ENCODE data around the gene POLR2E.

Gene POLR2E

DNA sequence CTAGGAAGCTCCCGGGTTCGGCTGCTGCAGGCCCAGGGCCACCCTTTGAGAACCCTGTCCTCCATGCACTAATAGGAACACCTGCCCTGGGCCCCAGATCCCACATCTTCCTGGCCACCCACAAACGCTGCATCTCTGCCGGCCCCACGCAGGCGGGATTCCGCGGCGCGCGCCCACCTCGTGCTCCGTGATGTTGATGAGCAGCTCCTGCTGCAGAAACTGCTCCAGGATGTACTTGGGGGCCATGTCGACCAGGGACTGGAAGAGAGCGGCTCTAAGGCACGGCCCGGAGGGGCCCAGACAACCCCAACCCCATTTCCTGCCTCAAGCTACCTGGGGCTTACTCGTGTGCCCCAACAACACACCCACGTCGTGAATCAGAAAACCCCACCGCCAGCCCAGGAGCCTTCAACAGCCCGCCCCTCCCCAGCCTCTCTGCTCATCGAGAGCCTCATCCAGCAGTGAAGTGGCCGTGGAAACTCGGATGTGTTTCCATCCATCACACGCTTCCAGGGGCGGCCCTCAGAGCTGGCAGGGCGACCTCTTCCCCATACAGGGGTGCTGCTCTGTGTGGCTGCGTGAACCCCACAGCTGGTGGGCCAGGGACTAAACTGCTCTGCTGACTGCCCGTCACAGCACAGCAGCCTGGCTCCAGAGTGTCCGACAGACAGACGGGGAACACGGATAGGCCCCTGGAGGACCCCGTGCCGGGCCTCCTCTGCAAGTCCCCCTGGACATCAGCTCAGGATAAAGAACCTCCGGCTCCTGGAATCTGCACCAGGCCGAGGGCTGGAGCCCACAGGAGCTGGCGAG is 4.2 kb downstream of the POLR2E start:
- Histone ChIP-seq H3K4me3 (ENCODE audit: low read depth, low read length) (no peak overlapping the region), H3K27me3 (replicated peaks) (no peaks in the 10 kb centered on the region), H3K27ac (no peak overlapping the region), H3K36me3 (replicated peaks) (peaks cover 42% of the 10 kb centered on the region)
- DNase-seq, result no peak
- in situ Hi-C loops (cut with HindIII; ENCODE audit: low pct_ligation_motif_present, low sequenced_read_pairs), result no loop called here
- TF ChIP-seq, protein P1, sequence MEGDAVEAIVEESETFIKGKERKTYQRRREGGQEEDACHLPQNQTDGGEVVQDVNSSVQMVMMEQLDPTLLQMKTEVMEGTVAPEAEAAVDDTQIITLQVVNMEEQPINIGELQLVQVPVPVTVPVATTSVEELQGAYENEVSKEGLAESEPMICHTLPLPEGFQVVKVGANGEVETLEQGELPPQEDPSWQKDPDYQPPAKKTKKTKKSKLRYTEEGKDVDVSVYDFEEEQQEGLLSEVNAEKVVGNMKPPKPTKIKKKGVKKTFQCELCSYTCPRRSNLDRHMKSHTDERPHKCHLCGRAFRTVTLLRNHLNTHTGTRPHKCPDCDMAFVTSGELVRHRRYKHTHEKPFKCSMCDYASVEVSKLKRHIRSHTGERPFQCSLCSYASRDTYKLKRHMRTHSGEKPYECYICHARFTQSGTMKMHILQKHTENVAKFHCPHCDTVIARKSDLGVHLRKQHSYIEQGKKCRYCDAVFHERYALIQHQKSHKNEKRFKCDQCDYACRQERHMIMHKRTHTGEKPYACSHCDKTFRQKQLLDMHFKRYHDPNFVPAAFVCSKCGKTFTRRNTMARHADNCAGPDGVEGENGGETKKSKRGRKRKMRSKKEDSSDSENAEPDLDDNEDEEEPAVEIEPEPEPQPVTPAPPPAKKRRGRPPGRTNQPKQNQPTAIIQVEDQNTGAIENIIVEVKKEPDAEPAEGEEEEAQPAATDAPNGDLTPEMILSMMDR (IDR thresholded peaks at IDR 0.05; ENCODE audit: low read depth, low read length, missing control alignments), result no peak

DNA sequence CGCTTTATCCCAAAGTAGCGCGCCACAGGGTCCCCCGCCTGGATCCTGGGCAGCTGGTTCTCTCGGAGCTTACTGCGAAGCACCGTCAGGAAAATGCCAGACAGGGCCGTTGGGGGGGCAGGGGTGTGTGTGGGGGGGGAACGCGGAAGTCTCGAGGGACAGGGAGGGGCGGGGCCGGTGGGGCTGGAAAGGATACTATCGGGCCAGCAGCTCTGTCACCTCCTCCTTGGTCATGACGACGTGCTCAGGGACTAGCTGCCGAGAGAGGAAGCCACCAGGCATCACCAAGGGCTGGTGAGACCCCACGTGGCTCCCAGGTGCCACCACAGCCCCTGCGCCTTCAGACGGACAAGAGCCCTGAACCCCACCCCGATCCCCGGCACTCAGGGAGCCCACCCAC is 5.3 kb downstream of the POLR2E start:
- H3K36me3 ChIP-seq (replicated peaks), result peaks cover 42% of the 10 kb centered on the region
- no peak overlapping the region for H3K27ac ChIP-seq
- H3K4me3 ChIP-seq (ENCODE audit: low read depth, low read length), result no peak overlapping the region
- no peaks in the 10 kb centered on the region for H3K27me3 ChIP-seq (replicated peaks)
- DNase-seq, result no peak
- TF ChIP-seq, protein P1 (IDR thresholded peaks at IDR 0.05; ENCODE audit: low read depth, low read length, missing control alignments), result no peak
- in situ Hi-C loops (cut with HindIII; ENCODE audit: low pct_ligation_motif_present, low sequenced_read_pairs), result no loop called here

DNA sequence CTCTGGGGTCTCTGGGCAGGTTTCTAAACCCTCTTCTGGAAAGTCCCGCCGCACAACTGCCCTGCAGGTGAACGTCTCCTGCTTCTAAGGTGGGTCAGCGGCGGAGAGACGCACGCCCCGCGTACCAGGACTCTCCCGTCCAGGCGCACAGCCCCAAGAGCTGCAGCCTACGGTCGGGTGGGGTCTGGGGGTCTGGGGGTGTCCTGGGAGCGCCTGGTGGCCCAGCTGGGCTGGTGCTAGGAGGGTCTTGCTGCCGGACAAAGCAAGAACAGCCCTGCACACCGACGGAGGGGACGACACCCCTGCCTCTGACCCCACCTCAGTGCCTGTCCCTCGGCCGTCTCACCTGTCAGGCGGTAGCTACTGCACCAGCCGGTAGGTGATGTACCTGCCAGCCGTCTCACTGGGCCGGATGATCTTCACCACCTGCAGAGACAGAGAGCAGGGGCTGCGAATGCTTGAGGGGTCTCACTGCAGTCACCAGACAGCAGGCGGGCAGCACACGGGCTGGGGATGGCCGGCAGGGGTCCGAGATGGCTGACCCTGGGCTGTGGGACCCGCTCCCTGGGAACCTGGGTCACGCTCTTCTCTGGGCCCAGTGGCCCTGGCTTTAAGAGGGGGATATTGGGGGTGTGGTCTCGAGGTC is 5.9 kb downstream of the POLR2E start:
- Histone ChIP-seq H3K27ac (no peak overlapping the region), H3K36me3 (replicated peaks) (peaks cover 42% of the 10 kb centered on the region), H3K27me3 (replicated peaks) (no peaks in the 10 kb centered on the region), H3K4me3 (ENCODE audit: low read depth, low read length) (no peak overlapping the region)
- DNase-seq, result no peak
- TF ChIP-seq, protein P1 (IDR thresholded peaks at IDR 0.05; ENCODE audit: low read depth, low read length, missing control alignments), result no peak
- in situ Hi-C loops (cut with HindIII; ENCODE audit: low pct_ligation_motif_present, low sequenced_read_pairs), result no loop called here

DNA sequence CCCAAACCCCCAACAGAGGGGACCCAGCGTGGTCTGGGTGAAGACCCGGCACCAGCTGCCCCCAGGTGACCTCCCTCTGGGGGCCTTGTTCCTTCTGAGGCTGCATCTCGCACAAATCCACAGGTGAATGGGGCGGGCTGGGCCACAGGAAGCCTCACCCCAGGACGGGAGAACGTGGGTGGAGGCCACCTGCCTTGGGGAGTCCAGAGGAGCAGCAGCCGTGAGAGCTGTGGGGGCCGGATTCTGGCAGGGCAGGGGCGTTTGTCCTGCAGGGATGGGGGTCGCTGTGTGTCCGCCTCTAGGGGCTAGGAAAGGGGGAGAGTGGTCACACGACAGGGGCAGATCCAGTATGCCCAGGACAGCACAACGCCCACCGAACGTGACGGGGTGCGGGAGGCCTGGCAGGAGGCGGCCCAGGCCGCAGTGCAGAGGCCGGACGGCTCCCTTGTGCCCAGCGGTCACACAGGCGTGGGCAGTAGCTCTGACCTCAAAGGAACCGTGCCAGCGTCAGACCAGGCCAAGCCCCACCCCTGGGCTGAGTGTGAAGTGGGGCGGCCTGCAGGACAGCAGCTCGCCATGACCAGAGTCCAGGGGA is 6.7 kb downstream of the POLR2E start:
- TF ChIP-seq, protein P1 (IDR thresholded peaks at IDR 0.05; ENCODE audit: low read depth, low read length, missing control alignments), result no peak
- in situ Hi-C loops (cut with HindIII; ENCODE audit: low pct_ligation_motif_present, low sequenced_read_pairs), result no loop called here

DNA sequence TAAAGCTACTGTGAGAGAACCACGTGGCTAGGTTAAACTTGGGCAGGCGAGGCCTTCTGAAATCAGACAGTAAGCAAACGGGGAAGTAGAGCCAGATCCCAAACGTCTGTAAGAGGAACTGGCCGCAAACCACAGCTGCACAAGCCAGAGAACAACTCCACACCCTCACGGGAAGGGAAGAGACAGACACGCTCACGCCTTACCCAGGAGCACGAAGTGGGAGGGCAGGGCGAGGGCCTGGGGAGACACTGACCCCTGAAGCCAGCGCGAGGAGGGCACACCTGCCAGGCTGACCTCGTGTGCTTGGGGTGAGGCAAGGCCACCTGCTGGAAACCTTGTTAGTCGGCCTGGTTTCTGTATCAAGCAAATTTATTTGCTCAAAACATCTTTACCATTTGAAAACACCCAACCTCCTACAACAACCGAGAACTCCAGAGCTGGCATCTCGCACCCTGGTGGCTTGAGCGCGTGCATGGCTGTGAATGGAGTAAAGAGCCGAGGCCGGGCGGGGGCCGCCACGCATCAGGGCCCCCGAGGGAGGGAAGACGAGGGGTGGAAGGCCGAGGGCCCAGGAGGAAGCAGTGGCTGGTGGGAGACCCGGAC is 7.3 kb downstream of the POLR2E start:
- Histone ChIP-seq H3K4me3 (ENCODE audit: low read depth, low read length) (no peak overlapping the region), H3K27me3 (replicated peaks) (no peaks in the 10 kb centered on the region), H3K36me3 (replicated peaks) (peaks cover 34% of the 10 kb centered on the region), H3K27ac (no peak overlapping the region)
- DNase-seq, result no peak
- in situ Hi-C loops (cut with HindIII; ENCODE audit: low pct_ligation_motif_present, low sequenced_read_pairs), result no loop called here
- TF ChIP-seq, protein P1 (IDR thresholded peaks at IDR 0.05; ENCODE audit: low read depth, low read length, missing control alignments), result no peak

More for the DNA sequence above, 6.7 kb downstream of the POLR2E start:
- Histone ChIP-seq H3K27me3 (replicated peaks) (no peaks in the 10 kb centered on the region), H3K4me3 (ENCODE audit: low read depth, low read length) (no peak overlapping the region), H3K36me3 (replicated peaks) (peaks cover 39% of the 10 kb centered on the region), H3K27ac (no peak overlapping the region)
- no peak for DNase-seq
